HEK293T (cell line): ENCODE measurements around the gene ZNF516.

Source experiments
- ARNT ChIP-seq: fragments of 450-650 bp; IDR thresholded peaks from 2 replicates; pipeline ENCODE4 v1.6.1; 2017; ENCODE audit warnings: mild to moderate bottlenecking
- BHLHE40 ChIP-seq: fragments of 450-650 bp; IDR thresholded peaks from 2 replicates; pipeline ENCODE4 v1.6.1; 2016; ENCODE audit warnings: mild to moderate bottlenecking, moderate library complexity, borderline replicate concordance
- FOXA1 ChIP-seq: fragments of 450-650 bp; IDR thresholded peaks from 2 replicates; pipeline ENCODE4 v1.6.1; 2016; ENCODE audit warnings: mild to moderate bottlenecking
- FOXK2 ChIP-seq: fragments of 450-650 bp; IDR thresholded peaks from 2 replicates; pipeline ENCODE4 v1.6.1; 2016; ENCODE audit warnings: mild to moderate bottlenecking
- FOXM1 ChIP-seq: fragments of 450-650 bp; IDR thresholded peaks from 2 replicates; pipeline ENCODE4 v1.6.1; 2017; ENCODE audit warnings: mild to moderate bottlenecking, borderline replicate concordance
- L3MBTL2 ChIP-seq: fragments of 450-650 bp; conservative IDR thresholded peaks from 2 replicates; pipeline ENCODE4 v1.6.1; 2016; ENCODE audit warnings: mild to moderate bottlenecking
- NFRKB ChIP-seq: fragments of 450-650 bp; IDR thresholded peaks from 2 replicates; pipeline ENCODE4 v1.6.1; 2016; ENCODE audit warnings: mild to moderate bottlenecking, moderate library complexity
- SP1 ChIP-seq: fragments of 450-650 bp; IDR thresholded peaks from 2 replicates; pipeline ENCODE4 v1.6.1; 2017
- SUZ12 ChIP-seq: fragments of 450-650 bp; IDR thresholded peaks from 2 replicates; pipeline ENCODE4 v1.6.1; 2016; ENCODE audit warnings: mild to moderate bottlenecking
- TARDBP ChIP-seq: fragments of 450-650 bp; IDR thresholded peaks from 2 replicates; pipeline ENCODE4 v1.6.1; 2016

GRCh38 chr18:76370686-76371085, 124.4 kb downstream of the ZNF516 start:
- no peak for TF ChIP-seq FOXM1
- no peak for TF ChIP-seq FOXA1
- no peak for TF ChIP-seq BHLHE40
- no peak for TF ChIP-seq L3MBTL2
- no peak for TF ChIP-seq SUZ12
- TF ChIP-seq NFRKB = no peak
- TF ChIP-seq SP1 = no peak
- TF ChIP-seq FOXK2 = no peak
- no peak for TF ChIP-seq ARNT
- TF ChIP-seq TARDBP = no peak
